Epithelial cell of esophagus (primary cell): Measurements from ENCODE around the gene TAOK2.
A peak's percentile ranks its signal among the peaks of the same experiment; 100 is the strongest.

ENCODE experiments used
- DNase-seq: peaks from one replicate; pipeline ENCODE4 v3.0.0; 2010; ENCODE audit warnings: low read depth
- H3K4me3 ChIP-seq: 2 replicates; pipeline ENCODE4 v1.5.1; 2011; ENCODE audit warnings: mild to moderate bottlenecking, low read length, control low read depth
- TF ChIP-seq, protein P1 (sequence below): IDR thresholded peaks from 2 replicates; pipeline ENCODE4 v1.5.1; 2011; ENCODE audit warnings: low read depth, mild to moderate bottlenecking, low read length, control low read depth, inconsistent platforms; ENCODE audit not compliant: insufficient read depth; ENCODE audit errors: missing control alignments

TAOK2 gene

GRCh38 chr16:29971304-29971703, 2.4 kb upstream of the TAOK2 start:
- TF ChIP-seq, protein P1, sequence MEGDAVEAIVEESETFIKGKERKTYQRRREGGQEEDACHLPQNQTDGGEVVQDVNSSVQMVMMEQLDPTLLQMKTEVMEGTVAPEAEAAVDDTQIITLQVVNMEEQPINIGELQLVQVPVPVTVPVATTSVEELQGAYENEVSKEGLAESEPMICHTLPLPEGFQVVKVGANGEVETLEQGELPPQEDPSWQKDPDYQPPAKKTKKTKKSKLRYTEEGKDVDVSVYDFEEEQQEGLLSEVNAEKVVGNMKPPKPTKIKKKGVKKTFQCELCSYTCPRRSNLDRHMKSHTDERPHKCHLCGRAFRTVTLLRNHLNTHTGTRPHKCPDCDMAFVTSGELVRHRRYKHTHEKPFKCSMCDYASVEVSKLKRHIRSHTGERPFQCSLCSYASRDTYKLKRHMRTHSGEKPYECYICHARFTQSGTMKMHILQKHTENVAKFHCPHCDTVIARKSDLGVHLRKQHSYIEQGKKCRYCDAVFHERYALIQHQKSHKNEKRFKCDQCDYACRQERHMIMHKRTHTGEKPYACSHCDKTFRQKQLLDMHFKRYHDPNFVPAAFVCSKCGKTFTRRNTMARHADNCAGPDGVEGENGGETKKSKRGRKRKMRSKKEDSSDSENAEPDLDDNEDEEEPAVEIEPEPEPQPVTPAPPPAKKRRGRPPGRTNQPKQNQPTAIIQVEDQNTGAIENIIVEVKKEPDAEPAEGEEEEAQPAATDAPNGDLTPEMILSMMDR: no peak
- no peak overlapping the region for H3K4me3 ChIP-seq
- no peak for DNase-seq

- TF ChIP-seq, protein P1: no peak
- H3K4me3 ChIP-seq: no peak overlapping the region
- no peak for DNase-seq
These were observed 1.2 kb upstream of the TAOK2 start for GRCh38 chr16:29972500-29972899.

DNA sequence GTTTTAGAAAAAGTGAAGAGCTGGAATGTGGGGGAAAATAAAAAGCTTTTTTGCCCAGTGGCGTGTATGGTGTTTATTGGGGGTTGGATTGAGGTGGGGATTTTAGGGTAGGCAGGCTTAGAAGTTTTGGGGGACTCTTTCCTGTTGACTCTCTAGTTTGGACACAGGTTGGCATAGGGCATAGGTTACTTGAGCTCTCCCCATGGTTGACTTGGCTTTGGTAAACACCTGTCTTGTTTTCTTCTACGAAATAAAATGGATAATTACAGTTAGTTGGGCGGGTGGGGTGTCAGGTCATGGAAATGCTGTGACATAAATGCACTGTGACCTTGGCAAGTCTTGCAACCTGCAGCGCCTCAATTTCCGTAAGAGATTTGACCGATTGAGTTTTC, 680 bp upstream of the TAOK2 start:
- no peak for DNase-seq
- TF ChIP-seq, protein P1: no peak
- peak overlapping the region; percentile 18 for H3K4me3 ChIP-seq

- peak overlapping the region; percentile 94 for H3K4me3 ChIP-seq
- no peak for DNase-seq
- TF ChIP-seq, protein P1: no peak
These were observed 844 bp downstream of the TAOK2 start for GRCh38 chr16:29974291-29975133.

DNA sequence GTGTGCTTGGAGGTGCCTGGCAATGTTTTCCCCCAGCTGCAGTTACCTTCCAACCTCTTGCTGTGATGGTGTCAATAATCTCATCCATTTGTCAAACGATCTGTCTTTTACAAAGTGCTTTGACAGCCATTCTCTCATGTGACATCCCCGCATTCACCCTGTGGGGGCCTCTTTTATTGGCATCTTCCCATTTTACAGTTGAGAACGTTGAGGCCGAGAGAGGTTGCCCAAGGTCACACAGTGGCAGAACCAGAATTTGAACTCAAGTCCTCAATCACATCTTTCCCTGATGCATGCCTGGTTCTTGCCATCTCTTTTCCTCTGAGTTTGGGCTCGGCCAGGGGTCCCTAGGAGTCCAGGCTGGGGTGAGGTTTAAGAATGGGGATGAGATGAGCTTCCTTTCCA, 1.5 kb downstream of the TAOK2 start:
- peak overlapping the region; percentile 94 for H3K4me3 ChIP-seq
- no peak for DNase-seq
- TF ChIP-seq, protein P1: no peak

DNA sequence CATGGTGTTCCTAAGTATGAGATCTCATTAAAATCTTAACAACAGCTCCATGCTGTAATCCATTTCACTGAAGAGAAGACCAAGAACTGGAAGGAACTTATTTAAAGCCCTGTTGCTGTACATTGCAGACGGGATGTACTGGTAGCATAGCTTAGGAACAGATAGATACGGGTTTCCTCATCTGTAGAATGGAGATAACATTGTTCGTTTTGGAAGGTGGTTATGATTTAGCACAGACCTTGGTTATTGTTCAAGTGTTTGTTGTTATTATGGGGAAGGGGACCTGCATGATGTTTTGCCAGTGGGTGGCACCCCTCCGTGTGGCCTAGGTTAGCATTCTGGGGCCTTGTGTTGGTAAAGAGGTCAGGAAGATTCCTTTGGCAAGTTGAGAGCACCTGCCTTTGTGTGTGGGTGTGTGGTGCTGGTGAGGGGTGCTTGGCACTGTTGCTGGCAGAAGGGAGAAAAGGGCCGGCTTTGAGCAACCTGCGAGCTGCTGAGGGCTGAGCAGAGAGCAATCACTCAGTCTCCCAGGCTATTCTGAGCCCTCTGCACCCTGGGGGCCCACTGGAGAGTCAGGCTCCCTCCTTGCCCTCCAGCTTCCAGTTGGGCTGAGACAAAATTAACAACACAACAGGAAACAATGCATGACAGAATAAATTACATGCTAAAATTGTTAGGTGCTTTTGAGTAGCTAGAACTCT, 2.3 kb downstream of the TAOK2 start:
- TF ChIP-seq, protein P1: no peak
- peak overlapping the region; percentile 94 for H3K4me3 ChIP-seq
- no peak for DNase-seq
